Smooth muscle cell of the brain vasculature (primary cell): ENCODE measurements around the gene ZNF662.
A peak's percentile ranks its signal among the peaks of the same experiment; 100 is the strongest.

Source experiments
- DNase-seq: peaks from one replicate; pipeline ENCODE4 v3.0.0-alpha.2; 2012; ENCODE audit warnings: low read depth, low spot score

Gene ZNF662

DNA sequence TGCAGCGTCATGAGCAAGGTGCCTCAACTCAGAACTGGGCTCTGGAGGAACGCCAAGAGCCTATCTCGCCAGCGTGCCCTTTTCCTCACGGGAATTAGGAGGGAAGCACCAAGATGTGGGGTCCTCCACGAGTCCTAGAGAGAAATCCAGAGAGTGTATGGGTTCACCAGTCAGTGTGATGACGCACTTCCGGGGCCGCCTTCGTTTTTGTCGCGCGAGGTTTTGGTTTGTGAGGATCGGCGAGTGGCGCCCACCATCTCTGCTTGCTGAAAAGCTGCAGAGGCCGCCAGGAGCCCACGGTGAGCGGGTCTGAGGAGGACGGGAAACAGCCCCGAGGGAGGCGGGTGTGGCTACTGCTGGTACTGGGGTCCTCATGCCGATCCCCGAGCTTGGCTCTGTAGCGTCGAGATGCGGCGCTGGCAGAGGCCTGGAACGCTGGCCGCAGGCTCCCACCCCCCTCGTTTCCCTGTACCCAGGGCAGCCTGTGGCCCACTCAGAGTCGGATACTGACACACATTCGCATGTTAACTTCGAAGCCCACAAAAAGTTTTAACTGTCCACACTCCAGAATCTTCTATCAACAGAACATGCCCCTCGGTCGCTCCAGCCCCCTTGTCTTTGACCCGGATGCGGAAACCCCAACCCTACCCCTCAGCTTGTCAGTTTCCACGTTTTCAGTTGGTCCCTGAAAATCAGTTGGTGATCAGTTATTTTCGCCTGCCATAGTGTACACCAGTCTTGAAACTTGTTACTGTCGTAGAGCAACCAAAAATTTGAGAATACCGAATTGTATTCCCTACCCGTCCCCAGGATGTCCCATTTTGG lies 30.4 kb downstream of the ZNF662 start:
- no peak for DNase-seq

DNA sequence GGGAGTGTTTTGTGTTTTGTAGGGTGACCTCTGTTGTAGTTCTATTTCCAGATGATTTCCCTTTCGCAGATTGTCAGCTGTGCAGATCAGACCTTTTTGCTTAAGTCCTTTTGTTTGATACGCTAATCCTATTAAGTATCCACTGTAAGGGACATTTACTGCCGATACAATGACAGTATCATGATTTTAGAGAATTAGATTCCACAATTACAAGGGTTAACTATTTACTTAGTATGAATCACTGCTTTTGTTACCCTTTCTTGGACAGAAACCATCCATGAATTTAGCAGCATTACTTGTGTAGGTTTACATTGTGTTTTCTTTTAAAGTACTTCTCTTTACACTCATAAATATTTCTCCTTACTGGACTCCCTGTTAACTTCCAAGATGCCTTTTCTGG lies 31.4 kb downstream of the ZNF662 start:
- no peak for DNase-seq

DNA sequence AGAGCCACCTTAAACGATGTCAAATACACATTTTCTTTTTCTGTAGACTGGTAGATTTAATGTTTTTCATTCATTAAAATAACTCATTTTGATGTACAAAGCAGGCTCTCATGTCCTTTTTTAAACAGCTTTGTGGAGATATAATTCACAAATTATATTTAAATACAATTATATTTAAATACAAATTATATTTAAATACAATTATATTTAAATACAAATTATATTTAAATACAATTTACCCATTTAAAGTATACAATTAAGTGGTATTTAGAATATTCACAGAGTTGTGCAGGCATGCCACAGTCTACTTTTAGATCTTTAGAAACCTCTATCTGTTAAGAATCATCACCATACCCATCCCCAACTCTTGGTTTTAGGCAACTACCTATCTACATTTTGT lies 36.8 kb downstream of the ZNF662 start:
- DNase-seq: no peak

DNA sequence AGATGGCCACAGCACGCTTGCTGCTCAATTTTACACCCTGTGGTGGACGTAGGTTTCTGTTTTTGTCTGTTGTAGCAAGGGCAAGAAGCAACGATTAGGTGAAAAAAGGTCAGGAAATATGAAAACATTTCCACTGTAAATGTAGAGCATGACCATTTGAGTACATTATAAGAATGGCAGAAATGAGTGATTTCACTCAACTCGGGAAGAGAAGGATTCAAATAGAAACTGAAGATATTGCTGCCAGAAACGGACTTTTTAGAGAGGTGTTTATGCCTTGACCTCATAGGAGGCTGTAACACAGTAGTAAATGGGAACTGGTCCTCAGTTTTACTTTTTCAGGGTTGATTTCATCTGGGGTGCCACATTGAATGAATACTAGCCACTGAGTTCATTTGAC lies 40.1 kb downstream of the ZNF662 start:
- DNase-seq: no peak

DNA sequence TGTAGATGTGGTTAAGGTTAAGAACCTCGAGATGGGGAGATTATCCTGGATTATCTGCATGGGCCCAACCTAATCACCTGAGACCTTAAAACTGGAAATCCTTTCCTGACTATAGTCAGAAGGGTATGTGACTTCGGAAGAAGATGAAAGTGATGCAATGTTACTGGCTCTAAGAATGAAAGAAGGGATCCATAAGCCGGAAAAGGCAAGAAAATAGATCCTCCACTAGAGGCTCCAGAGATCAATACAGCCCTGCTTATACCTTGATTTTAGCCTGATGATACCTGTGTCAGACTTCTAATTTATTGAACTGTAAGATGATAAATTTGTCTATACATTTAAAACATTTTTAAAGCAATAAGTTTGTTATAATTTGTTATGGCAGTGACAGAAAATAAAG lies 51.6 kb downstream of the ZNF662 start:
- no peak for DNase-seq

DNA sequence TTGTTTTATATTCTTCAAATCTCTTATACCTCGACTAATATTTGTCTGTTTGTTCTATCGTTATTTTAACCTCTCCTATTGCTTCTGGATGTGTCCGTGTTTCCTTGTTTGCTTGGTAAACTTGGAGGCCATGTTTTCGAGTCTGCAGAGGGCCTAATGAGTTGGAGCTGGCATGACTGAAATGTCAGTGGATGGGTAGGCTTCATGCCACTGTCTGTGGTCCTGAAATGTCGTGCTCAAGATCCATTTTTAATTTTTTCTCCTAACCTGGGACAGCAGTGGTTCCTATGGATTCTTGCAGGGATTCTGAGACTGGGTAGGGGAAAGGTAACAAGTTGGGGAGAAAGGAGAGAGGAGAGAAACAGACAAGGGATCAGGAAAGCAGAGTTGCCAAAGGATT lies 54.3 kb downstream of the ZNF662 start:
- no peak for DNase-seq

DNA sequence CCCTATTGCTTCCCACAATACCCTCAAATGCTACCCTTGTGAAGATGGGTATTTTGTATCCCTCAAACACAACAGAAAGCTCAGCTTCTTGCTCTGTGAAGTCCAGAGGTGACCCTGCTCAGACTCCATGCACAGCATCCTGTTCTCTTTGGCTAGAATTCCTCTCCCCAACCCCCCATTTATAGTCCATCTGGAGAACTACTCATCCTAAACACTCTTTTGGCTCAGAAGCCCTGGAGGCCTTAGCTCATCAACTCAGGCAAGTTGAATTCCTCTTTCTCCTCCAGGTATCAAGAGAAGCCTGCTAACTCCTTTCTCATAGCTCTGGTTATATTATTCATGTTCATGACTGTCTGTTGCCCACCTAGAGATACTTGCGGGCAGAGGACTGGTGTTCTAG lies 54.8 kb downstream of the ZNF662 start:
- no peak for DNase-seq

DNA sequence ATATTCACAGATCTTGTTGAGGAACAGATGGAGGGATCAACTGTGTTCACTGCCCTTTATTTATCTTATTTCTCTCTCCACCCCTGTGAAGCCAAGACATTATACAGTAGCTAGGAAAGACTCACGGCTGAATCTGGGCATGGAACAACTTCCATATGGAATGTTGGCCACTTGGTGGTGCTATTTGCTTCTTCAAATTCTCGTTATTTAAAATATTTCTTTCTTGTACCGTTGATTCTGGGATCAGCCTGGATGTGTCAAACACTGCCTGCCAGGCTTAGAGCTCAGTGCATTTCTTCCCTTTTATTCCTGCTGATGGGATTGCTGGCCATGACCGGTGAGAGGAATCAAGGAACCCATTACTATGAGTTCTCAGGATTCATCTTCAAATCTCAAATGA lies 55.7 kb downstream of the ZNF662 start:
- DNase-seq: peak; percentile 12

DNA sequence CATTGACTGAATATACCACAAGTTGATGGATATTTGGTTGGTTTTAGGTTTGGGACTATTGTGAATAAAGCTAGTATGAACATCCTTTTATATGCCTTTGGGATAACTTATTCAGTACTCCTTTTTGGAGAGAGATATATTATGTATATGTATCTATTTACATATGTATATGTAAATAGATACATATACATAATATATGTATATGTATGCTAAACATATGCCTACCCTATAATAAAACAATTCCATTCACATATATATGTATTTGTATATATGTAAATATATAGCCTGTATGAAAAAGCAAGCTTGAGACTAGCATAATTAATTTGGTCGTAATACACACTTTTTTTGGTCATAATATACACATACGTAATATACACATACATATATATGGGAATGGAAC lies 57.3 kb downstream of the ZNF662 start:
- no peak for DNase-seq

DNA sequence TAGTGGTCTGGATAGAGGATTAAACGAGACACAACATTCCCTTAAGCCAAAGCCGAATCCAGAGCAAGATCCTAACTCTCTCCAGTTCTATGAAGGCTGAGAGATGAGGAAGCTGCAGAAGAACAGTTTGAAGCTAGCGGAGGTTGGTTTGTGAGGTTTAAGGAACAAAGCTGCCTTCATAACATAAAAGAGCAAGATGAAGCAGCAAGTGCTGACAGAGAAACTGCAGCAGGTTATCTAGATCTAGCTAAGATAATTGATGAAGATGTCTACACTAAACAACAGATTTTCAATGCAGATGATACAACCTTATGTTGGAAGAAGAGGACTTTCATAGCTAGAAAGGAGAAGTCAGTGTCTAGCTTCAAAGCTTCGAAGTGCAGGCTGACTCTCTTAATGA lies 58.3 kb downstream of the ZNF662 start:
- DNase-seq: no peak
